Neural cell (in vitro differentiated cells): Measurements from ENCODE around the gene KRTAP7-1. TPM values are rescaled to one million over a fixed set of nuclear protein-coding genes. Genes with fewer than 3 reads are reported as not detected.
A peak's percentile ranks its signal among the peaks of the same experiment; 100 is the strongest.

ENCODE experiments used
- H2AFZ ChIP-seq: fragments of 200-600, 300-800 bp; sonication (generic), shearing (Covaris generic); 2 replicates; pipeline ENCODE4 v1.6.0; 2014; ENCODE audit warnings: low read depth, mild to moderate bottlenecking, antibody characterized with exemption, low read length, moderate library complexity
- H3F3A ChIP-seq: fragments of 200-600 bp; shearing (Covaris generic); 2 replicates; pipeline ENCODE4 v1.6.1; 2016; ENCODE audit warnings: mild to moderate bottlenecking, moderate library complexity, mixed read lengths, antibody characterized with exemption, low read length; ENCODE audit not compliant: insufficient read depth, poor library complexity, severe bottlenecking
- H3K27ac ChIP-seq: fragments of 200-600, 300-800 bp; sonication (generic), shearing (Covaris generic); 2 replicates; pipeline ENCODE4 v1.5.1; 2014; ENCODE audit warnings: mild to moderate bottlenecking, low read length, moderate library complexity
- H3K27me3 ChIP-seq: fragments of 300-800, 200-600 bp; sonication (generic), shearing (Covaris generic); 2 replicates; pipeline ENCODE4 v1.6.0; 2014; ENCODE audit warnings: mild to moderate bottlenecking, low read depth, low read length, moderate library complexity; ENCODE audit not compliant: insufficient read depth
- H3K36me3 ChIP-seq: fragments of 300-800, 200-600 bp; sonication (generic), shearing (Covaris generic); 2 replicates; pipeline ENCODE4 v1.5.1; 2014; ENCODE audit warnings: mild to moderate bottlenecking, antibody characterized with exemption, low read length, moderate library complexity; ENCODE audit not compliant: insufficient read depth
- H3K4me2 ChIP-seq: fragments of 300-800, 200-600 bp; sonication (generic), shearing (Covaris generic); 2 replicates; pipeline ENCODE4 v1.6.0; 2014; ENCODE audit warnings: mild to moderate bottlenecking, low read length
- H3K4me3 ChIP-seq: fragments of 300-800, 200-600 bp; sonication (generic), shearing (Covaris generic); 2 replicates; pipeline ENCODE4 v1.5.1; 2014; ENCODE audit warnings: mild to moderate bottlenecking, low read length, moderate library complexity
- H3K79me2 ChIP-seq: fragments of 200-600 bp; shearing (Covaris generic); replicated peaks from 2 replicates; pipeline ENCODE4 v1.6.0; 2014; ENCODE audit warnings: mild to moderate bottlenecking, low read length, moderate library complexity; ENCODE audit not compliant: insufficient read depth
- H3K9ac ChIP-seq: fragments of 300-800, 200-600 bp; sonication (generic), shearing (Covaris generic); 2 replicates; pipeline ENCODE4 v1.6.1; 2016; ENCODE audit warnings: mild to moderate bottlenecking, low read length, mixed read lengths
- H3K9me2 ChIP-seq: fragments of 200-600 bp; shearing (Covaris generic); 2 replicates; pipeline ENCODE4 v1.6.1; 2016; ENCODE audit warnings: mild to moderate bottlenecking, low read length, mixed read lengths; ENCODE audit not compliant: insufficient read depth
- H3K9me3 ChIP-seq: fragments of 200-600, 300-800 bp; sonication (generic), shearing (Covaris generic); 2 replicates; pipeline ENCODE4 v1.6.1; 2016; ENCODE audit warnings: mild to moderate bottlenecking, mixed run types, low read length, moderate library complexity, mixed read lengths
- H4K20me1 ChIP-seq: fragments of 200-600 bp; shearing (Covaris generic); 2 replicates; pipeline ENCODE4 v1.6.1; 2016; ENCODE audit warnings: mild to moderate bottlenecking, mixed run types; ENCODE audit not compliant: insufficient read depth
- EP300 ChIP-seq: fragments of 450-650 bp; conservative IDR thresholded peaks from 2 replicates; pipeline ENCODE4 v1.6.1; 2014; ENCODE audit warnings: antibody characterized with exemption, mild to moderate bottlenecking, moderate library complexity; ENCODE audit not compliant: poor library complexity, severe bottlenecking
- EZH2 ChIP-seq: fragments of 200-600, 300-800 bp; shearing (Covaris generic), sonication (generic); IDR thresholded peaks from 2 replicates; pipeline ENCODE4 v1.6.1; 2014; ENCODE audit warnings: antibody characterized with exemption, low read length, borderline replicate concordance, mild to moderate bottlenecking; ENCODE audit not compliant: insufficient read depth, poor library complexity, severe bottlenecking
- MXI1 ChIP-seq: fragments of 450-650 bp; conservative IDR thresholded peaks from 2 replicates; pipeline ENCODE4 v1.6.1; 2014; ENCODE audit warnings: antibody characterized with exemption, mild to moderate bottlenecking; ENCODE audit not compliant: poor library complexity, severe bottlenecking
- POLR2AphosphoS5 ChIP-seq: IDR thresholded peaks from 2 replicates; pipeline ENCODE4 v1.6.1; 2012
- RAD21 ChIP-seq: fragments of 450-650 bp; conservative IDR thresholded peaks from 2 replicates; pipeline ENCODE4 v1.6.1; 2014; ENCODE audit warnings: antibody characterized with exemption, mild to moderate bottlenecking, moderate library complexity
- SMC3 ChIP-seq: fragments of 450-650 bp; conservative IDR thresholded peaks from 2 replicates; pipeline ENCODE4 v1.6.1; 2014; ENCODE audit warnings: antibody characterized with exemption, mild to moderate bottlenecking, moderate library complexity; ENCODE audit not compliant: poor library complexity
- TAF1 ChIP-seq: IDR thresholded peaks from 2 replicates; pipeline ENCODE4 v1.6.1; 2012; ENCODE audit warnings: low read depth
- polyA plus RNA-seq: library from polyadenylated mRNA; depleted of rRNA; stranded (reverse); fragments of >200 nt; gene quantifications from 2 replicates; pipeline ENCODE4 v1.2.3, GENCODE V29; 2014
- TF ChIP-seq, protein P1 (sequence below): IDR thresholded peaks from 2 replicates; pipeline ENCODE4 v1.6.1; 2012; ENCODE audit warnings: borderline replicate concordance
- TF ChIP-seq, protein P2 (sequence below): fragments of 450-650 bp; IDR thresholded peaks from 2 replicates; pipeline ENCODE4 v1.5.1; 2014; ENCODE audit warnings: antibody characterized with exemption, mild to moderate bottlenecking, moderate library complexity; ENCODE audit not compliant: poor library complexity, severe bottlenecking

KRTAP7-1 gene
- polyA plus RNA-seq, 1 donor from 2014 or later: not detected

DNA sequence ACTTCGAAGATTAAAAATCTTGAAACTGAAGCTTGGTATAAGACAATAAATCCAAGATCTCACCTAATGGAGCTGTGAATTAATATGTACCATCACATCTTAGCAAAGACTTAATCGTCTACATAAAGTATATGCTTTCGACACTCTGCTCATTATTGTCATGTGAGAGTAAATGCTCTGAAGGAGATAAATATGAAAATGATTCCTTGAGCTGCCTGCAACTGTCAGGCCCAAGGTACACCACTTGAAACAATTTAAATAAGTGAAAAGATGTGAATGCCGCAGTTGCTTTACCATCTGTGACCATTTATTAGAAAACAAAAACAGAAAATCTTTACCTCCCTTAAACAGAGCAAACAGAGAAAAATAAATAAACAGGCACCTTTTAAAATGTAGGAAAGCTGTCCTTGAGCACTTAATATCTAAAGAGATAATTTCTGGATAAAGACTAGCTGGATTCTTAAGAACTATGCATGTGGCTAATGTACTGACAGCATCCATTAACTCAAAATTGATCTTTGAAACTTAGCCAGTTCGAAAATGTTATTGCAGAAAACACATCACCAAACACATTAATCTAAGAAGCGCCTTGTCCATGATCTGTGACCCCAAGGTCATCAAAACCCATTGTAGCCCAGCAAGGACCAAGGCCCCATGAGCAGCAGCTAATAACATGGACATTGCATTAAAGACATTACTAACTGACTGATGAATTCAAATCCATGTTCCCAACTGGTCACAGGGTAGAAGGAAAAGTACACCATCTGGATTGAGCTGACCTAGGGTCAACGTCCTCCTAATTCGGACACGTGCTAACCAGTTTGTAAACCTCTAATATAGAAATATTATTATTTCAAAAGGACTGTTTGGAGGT is 18.3 kb upstream of the KRTAP7-1 start:
- no peak for TF ChIP-seq EP300
- no peaks in the 10 kb centered on the region for H3K27me3 ChIP-seq
- H3K9me3 ChIP-seq: no peaks in the 10 kb centered on the region
- H3K79me2 ChIP-seq: no peaks in the 10 kb centered on the region
- peak overlapping the region; percentile 56 for H3K27ac ChIP-seq
- peak overlapping the region; percentile 14 for H3K4me3 ChIP-seq
- H4K20me1 ChIP-seq: no peaks in the 10 kb centered on the region
- H2AFZ ChIP-seq: no peak overlapping the region
- peak overlapping the region; percentile 8 for H3K4me2 ChIP-seq
- H3K9ac ChIP-seq: no peak overlapping the region
- no peaks in the 10 kb centered on the region for H3F3A ChIP-seq
- H3K36me3 ChIP-seq: no peaks in the 10 kb centered on the region
- H3K9me2 ChIP-seq: no peaks in the 10 kb centered on the region

DNA sequence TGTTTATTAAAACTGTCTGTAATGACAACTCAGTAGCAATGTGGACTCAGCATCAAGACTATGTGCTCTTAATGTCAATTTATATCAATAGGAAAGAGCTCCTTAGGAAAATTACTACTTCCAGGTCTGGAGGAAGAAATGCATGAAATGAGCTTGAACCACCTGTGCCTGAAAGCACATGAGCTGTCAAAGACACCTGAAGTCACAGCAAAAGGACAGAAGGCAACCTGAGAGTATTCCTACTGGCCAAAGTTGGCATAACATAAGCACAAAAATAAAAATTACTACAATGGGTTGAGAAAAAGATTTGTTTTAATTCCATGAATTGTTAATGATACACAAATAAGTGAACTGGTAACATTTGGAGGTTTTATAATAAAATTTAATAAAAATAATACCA is 13.4 kb upstream of the KRTAP7-1 start:
- no peak overlapping the region for H3K4me2 ChIP-seq
- no peak for TF ChIP-seq EP300
- TF ChIP-seq, protein P1, sequence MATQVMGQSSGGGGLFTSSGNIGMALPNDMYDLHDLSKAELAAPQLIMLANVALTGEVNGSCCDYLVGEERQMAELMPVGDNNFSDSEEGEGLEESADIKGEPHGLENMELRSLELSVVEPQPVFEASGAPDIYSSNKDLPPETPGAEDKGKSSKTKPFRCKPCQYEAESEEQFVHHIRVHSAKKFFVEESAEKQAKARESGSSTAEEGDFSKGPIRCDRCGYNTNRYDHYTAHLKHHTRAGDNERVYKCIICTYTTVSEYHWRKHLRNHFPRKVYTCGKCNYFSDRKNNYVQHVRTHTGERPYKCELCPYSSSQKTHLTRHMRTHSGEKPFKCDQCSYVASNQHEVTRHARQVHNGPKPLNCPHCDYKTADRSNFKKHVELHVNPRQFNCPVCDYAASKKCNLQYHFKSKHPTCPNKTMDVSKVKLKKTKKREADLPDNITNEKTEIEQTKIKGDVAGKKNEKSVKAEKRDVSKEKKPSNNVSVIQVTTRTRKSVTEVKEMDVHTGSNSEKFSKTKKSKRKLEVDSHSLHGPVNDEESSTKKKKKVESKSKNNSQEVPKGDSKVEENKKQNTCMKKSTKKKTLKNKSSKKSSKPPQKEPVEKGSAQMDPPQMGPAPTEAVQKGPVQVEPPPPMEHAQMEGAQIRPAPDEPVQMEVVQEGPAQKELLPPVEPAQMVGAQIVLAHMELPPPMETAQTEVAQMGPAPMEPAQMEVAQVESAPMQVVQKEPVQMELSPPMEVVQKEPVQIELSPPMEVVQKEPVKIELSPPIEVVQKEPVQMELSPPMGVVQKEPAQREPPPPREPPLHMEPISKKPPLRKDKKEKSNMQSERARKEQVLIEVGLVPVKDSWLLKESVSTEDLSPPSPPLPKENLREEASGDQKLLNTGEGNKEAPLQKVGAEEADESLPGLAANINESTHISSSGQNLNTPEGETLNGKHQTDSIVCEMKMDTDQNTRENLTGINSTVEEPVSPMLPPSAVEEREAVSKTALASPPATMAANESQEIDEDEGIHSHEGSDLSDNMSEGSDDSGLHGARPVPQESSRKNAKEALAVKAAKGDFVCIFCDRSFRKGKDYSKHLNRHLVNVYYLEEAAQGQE: no peak
- TF ChIP-seq SMC3: no peak
- TF ChIP-seq EZH2: no peak
- TF ChIP-seq, protein P2, sequence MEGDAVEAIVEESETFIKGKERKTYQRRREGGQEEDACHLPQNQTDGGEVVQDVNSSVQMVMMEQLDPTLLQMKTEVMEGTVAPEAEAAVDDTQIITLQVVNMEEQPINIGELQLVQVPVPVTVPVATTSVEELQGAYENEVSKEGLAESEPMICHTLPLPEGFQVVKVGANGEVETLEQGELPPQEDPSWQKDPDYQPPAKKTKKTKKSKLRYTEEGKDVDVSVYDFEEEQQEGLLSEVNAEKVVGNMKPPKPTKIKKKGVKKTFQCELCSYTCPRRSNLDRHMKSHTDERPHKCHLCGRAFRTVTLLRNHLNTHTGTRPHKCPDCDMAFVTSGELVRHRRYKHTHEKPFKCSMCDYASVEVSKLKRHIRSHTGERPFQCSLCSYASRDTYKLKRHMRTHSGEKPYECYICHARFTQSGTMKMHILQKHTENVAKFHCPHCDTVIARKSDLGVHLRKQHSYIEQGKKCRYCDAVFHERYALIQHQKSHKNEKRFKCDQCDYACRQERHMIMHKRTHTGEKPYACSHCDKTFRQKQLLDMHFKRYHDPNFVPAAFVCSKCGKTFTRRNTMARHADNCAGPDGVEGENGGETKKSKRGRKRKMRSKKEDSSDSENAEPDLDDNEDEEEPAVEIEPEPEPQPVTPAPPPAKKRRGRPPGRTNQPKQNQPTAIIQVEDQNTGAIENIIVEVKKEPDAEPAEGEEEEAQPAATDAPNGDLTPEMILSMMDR: no peak
- no peak for TF ChIP-seq TAF1
- no peak for TF ChIP-seq RAD21
- no peak for TF ChIP-seq POLR2AphosphoS5
- TF ChIP-seq MXI1: no peak
- no peaks in the 10 kb centered on the region for H3K79me2 ChIP-seq
- H3K27me3 ChIP-seq: no peaks in the 10 kb centered on the region
- no peaks in the 10 kb centered on the region for H4K20me1 ChIP-seq
- H3K27ac ChIP-seq: no peak overlapping the region
- H3K9me3 ChIP-seq: no peaks in the 10 kb centered on the region
- no peak overlapping the region for H2AFZ ChIP-seq
- H3K36me3 ChIP-seq: no peaks in the 10 kb centered on the region
- H3F3A ChIP-seq: no peaks in the 10 kb centered on the region
- H3K9ac ChIP-seq: no peak overlapping the region
- no peaks in the 10 kb centered on the region for H3K9me2 ChIP-seq
- no peak overlapping the region for H3K4me3 ChIP-seq
